ENCODE measurements around the gene ARHGAP24.

The ARHGAP24 gene

DNA sequence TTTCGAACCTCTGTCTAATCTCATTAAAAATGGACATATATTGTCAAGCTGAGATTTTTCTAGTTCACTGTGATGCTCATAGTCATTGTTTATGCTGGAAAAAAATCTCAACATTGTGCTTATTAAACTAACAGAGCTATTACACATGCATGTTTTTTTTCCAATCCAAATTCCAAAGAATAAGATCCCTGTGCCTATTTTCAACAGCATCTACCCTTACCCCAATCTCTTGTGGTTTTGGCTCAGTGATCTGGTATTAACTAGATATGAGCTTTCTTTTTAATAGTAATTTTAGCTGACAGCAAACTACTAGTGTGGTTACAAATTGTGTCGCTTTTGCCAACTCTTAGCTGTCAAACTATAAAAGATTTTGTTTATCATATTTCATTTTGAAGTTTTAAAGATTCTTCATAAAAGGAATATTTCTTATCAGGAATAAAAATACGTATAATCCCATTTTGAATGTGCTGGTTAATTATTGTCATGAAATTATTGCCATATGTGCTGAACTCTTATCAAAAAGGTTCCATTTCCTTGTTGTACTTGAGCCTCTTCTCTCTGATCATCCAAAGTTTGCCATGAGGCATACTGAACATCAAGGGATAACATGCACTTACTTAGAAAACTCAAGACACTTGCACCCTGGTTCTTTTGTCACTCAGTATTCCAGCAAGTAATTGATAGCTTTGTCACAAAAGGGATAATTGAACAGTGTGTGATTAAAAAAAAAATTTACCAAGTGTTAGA is 241.2 kb downstream of the ARHGAP24 start:
- no peak for TF ChIP-seq REST (IDR thresholded peaks at IDR 0.05; ENCODE audit: insufficient read depth in 1 of 2, low read depth in 2 of 2, low read length in 2 of 2)

DNA sequence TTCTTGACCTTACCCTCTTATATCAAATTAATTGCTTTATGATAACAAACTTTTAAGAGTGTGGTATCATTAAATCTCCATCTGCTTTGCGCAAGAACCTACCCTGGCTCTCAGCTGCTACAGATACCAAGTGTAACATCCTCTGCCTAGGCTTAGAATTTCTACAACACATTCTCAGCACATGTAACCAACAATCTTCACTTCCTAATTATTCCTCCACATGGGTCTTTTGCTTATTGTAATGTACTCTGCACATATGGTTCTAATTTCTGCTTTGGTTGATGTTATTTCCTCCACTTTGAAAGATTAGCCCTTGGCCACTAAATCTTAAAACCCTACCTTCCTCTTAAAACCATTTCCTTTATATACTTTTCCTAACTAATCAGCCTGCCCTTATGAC is 242.4 kb downstream of the ARHGAP24 start:
- TF ChIP-seq TAF1 (IDR thresholded peaks at IDR 0.05; ENCODE audit: borderline replicate concordance, insufficient read depth, low read length), result no peak
- TF ChIP-seq REST (IDR thresholded peaks at IDR 0.05; ENCODE audit: insufficient read depth in 1 of 2, low read depth in 2 of 2, low read length in 2 of 2), result no peak
- TF ChIP-seq SIN3A (IDR thresholded peaks at IDR 0.05; ENCODE audit: borderline replicate concordance, insufficient read depth, low read length), result no peak
- TF ChIP-seq FOXP2 (optimal IDR thresholded peaks at IDR 0.05; ENCODE audit: borderline replicate concordance, extremely low read depth, extremely low read length, insufficient read depth), result no peak
- no peak for TF ChIP-seq POLR2AphosphoS5 (IDR thresholded peaks at IDR 0.05; ENCODE audit: low read depth, low read length)

GRCh38 chr4:85717847-85718246 is 242.9 kb downstream of the ARHGAP24 start:
- TF ChIP-seq SIN3A (IDR thresholded peaks at IDR 0.05; ENCODE audit: borderline replicate concordance, insufficient read depth, low read length) (no peak), TAF1 (IDR thresholded peaks at IDR 0.05; ENCODE audit: borderline replicate concordance, insufficient read depth, low read length) (no peak), POLR2AphosphoS5 (IDR thresholded peaks at IDR 0.05; ENCODE audit: low read depth, low read length) (no peak), REST (IDR thresholded peaks at IDR 0.05; ENCODE audit: insufficient read depth in 1 of 2, low read depth in 2 of 2, low read length in 2 of 2) (no peak), FOXP2 (optimal IDR thresholded peaks at IDR 0.05; ENCODE audit: borderline replicate concordance, extremely low read depth, extremely low read length, insufficient read depth) (no peak)

GRCh38 chr4:85720735-85721134 is 245.8 kb downstream of the ARHGAP24 start:
- TF ChIP-seq TAF1 (IDR thresholded peaks at IDR 0.05; ENCODE audit: borderline replicate concordance, insufficient read depth, low read length) (no peak), REST (IDR thresholded peaks at IDR 0.05; ENCODE audit: insufficient read depth in 1 of 2, low read depth in 2 of 2, low read length in 2 of 2) (no peak), SIN3A (IDR thresholded peaks at IDR 0.05; ENCODE audit: borderline replicate concordance, insufficient read depth, low read length) (no peak), FOXP2 (optimal IDR thresholded peaks at IDR 0.05; ENCODE audit: borderline replicate concordance, extremely low read depth, extremely low read length, insufficient read depth) (no peak), POLR2AphosphoS5 (IDR thresholded peaks at IDR 0.05; ENCODE audit: low read depth, low read length) (no peak)

DNA sequence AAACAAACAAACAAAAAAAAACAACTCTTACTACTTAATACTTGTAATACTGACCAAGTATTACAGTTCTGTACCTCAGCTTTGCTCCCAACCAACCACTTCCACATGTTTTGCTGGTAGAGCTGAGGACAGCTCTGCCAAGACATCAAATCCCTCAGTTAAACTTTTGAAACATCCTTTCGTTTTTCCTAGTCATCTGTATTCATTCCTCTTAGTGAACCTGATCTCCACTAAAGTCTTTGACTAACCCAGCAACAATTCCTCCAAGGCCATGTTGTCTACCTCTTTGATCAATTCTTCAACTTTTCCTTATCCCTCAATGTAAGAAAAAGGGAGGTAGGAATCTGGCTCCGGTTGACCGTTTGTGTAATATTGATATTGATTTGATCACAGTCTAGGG is 247.5 kb downstream of the ARHGAP24 start:
- no peak for TF ChIP-seq SIN3A (IDR thresholded peaks at IDR 0.05; ENCODE audit: borderline replicate concordance, insufficient read depth, low read length)
- TF ChIP-seq TAF1 (IDR thresholded peaks at IDR 0.05; ENCODE audit: borderline replicate concordance, insufficient read depth, low read length), result no peak
